HG03175 (cell line): ENCODE data around the gene SLC25A5.
A peak's percentile ranks its signal among the peaks of the same experiment; 100 is the strongest.
"Not testable (repeated sequence)": the region's sequence is repeated elsewhere in the genome, so short reads cannot be mapped to it uniquely, and the experiment has no call there.

Experiments used
- ATAC-seq: cut with Tn5 transposase; IDR thresholded peaks from one replicate; pipeline ENCODE4 v1.9.1; 2021; ENCODE audit warnings: mild to moderate bottlenecking, moderate library complexity; ENCODE audit not compliant: unreplicated experiment

The SLC25A5 gene

DNA sequence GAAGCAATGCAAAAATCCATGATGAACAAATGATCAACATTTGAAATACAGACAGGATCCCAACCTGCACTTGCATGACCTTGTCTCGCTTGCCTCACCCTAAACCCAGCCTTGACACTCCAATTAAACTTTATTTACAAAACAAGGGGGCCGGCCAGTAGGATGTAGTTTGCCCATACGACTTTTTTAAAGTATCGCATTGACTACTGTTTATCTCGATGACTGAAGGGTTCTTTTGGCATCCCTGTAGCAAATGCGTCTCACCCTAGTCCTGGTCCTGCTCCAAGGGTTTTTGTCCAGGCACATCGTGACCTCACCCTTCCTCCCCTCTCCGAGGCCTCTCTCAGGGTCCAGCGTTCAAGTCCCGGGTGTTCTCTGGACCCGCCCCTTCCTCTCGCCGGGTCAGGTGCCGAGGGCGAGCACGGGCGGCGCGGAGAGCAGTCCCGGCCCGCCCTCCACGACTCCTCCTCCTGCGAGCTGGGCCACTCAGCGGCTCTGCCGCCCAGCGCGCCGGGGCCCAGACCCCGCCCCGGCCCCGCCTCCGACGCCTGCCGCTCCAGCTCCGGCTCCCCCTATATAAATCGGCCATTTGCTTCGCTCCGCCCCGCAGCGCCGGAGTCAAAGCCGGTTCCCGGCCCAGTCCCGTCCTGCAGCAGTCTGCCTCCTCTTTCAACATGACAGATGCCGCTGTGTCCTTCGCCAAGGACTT lies at the start of gene SLC25A5:
Gene SLC25A5, plus strand, starts transcription at position 603 of the 709 bp plus-strand sequence. Its CDS starts 72 bp downstream, at position 675.
- ATAC-seq, result peak; percentile 85

DNA sequence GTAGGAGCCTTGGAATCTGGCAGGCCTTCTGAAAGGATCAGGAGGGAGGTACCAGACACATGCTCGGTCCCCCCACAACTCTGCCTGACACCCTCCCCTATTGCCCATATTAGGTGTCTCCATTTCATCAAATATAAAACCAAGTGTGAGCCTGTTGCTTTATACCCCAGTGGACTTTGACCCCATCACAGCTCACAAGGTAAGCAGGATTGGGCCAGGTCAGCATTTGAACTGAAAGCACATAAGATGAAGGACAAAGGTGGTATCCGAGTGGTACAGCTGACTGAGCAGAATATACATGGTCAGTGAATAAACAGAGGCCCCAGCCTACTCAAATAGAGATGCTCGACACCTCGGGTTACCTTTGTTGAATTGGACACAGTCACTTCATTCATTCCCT lies 49.1 kb upstream of the SLC25A5 start:
- ATAC-seq, result no peak

- no peak for ATAC-seq
Measured at GRCh38 chrX:119419898-119420297, 48.3 kb upstream of the SLC25A5 start.

- no peak for ATAC-seq
Measured at GRCh38 chrX:119421016-119421705, 47.1 kb upstream of the SLC25A5 start.

GRCh38 chrX:119423631-119424030 lies 44.6 kb upstream of the SLC25A5 start:
- ATAC-seq, result no peak

DNA sequence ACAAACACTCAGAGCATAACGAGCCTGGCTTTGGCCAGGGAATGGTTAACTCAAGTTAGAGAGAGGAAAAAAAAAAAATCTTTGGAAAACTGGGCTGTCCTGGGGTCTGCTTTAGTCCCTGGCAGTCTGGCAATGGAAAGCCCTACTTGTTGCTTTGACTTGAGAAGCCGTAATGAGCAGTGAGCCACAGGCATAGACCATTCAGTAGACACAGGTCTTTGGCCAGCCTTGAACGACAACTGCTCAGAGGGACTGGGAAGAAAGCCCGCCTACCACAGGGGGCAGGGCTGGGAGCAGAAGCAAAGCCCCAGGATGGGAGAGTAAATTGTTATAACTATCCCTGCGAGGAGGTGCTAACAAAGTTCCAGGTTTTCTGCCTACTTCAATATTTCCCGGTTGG lies 43.2 kb upstream of the SLC25A5 start:
- ATAC-seq, result no peak

DNA sequence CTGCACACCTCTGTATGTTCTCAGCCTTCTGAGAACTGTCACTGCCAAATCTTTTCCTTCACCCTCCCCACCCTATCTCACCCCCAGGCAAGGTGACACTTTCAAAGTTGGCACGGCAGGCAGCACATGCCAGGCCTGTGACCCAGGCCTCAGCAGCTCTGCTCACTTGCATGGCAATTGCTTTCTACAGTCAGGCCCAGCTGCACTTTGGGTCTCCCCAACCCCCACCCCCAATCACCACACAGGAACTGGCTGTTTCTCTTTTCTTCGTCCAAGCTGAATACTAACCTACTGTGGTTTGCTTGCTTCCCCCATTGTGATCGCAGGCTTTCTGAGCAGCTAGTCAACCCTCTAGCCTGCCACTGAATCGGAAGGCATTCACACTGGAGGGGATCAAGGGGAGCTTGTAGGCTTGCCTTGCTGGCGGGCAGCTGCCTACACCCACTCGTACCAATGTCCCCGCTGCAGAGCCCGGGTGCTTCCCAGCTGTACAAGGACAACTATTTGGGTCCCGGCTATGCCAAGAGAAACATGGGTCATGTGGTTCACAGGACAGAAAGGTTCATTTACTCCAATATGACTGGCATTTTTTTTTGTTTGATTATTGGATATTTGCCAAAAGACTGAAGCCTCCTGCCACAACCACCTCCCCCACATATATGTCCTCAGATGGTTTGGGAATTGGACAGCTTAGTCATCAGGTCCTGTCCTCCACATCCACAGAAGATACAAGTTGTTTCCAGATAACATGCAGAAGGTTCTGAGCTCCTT lies 41.0 kb upstream of the SLC25A5 start:
- peak; percentile 90 for ATAC-seq

GRCh38 chrX:119427795-119428185 lies 40.5 kb upstream of the SLC25A5 start:
- ATAC-seq, result no peak

- ATAC-seq, result no peak
Measured at GRCh38 chrX:119429471-119429870, 38.8 kb upstream of the SLC25A5 start.

GRCh38 chrX:119441295-119441694 lies 26.9 kb upstream of the SLC25A5 start:
- not testable (repeated sequence) for ATAC-seq

GRCh38 chrX:119442286-119442685 lies 26.0 kb upstream of the SLC25A5 start:
- no peak for ATAC-seq

DNA sequence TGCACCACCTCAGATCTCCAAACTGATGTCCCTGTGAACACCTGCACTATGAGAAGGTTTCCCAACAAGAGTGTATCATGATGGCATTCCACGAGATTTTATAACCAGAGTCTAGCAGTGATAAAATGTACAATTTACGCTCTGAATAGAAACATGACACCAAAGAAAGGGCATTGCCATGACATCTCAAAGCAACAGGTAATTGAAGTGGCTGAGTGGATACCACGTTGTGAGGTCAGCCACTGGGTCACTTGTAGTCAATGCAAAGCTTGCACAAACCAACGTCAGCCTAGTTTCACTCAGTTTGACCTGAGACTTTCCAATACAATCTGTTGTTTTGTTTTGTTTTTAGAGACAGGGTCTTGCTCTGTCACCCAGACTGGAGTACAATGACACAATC lies 15.0 kb upstream of the SLC25A5 start:
- ATAC-seq, result no peak

GRCh38 chrX:119455264-119455663 lies 13.0 kb upstream of the SLC25A5 start:
- ATAC-seq, result no peak

- ATAC-seq, result no peak
Measured at GRCh38 chrX:119459181-119459580, 9.1 kb upstream of the SLC25A5 start.

DNA sequence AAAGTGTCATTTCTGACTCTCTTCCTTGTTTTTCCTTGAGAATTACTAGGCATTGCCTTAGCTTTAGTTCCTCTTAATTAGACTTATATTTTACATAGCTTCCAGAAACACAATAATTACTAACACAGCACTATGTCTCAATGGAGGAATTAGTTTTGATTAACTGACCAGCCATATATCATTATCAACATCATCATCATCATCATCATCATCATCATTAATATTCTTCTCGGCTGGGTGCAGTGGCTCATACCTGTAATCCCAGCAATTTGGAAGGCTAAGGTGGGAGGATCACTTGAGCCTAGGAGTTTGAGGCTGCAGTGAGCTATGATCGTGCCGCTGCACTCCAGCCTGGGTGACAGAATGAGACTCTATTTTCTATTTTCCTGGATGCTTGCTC lies 2.7 kb upstream of the SLC25A5 start:
- no peak for ATAC-seq

DNA sequence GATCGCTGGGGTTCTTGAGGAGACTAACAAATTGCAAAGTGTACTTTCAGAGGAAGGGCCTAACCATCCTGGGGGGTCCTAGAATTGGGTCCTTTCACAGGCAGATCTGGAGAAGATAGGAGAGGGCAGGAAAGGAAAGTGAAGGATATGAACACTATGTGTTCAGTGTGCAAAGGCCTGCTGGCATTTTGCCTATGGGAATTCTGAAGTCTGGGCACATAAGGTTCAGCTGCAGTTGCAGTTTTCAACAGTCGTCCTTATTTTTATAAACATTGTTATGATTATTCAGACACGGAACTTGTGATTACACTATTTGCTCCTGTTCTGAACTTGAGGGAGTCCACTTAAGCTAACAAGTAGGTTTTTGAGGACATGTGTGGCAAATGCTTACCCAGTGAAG lies 1.3 kb upstream of the SLC25A5 start:
- no peak for ATAC-seq

DNA sequence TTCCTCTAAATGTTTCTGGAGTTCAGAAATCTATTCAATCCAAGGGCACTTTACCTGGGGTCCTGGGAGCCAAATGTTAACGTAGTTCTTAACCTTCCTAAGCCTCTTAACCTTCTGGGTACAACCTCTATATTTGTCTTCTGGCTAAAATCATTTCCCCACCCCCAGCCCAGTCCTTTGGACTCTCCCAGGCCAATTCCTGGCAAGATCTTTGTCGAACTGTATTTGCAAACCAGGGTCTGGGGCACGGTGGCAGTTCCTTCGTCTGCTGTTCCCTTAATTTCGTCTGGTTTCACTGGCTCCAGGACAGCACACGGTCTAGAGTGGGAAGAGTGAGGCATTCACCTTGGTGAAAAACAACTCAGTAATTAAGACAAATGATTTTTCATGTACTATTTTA lies 811 bp upstream of the SLC25A5 start:
- no peak for ATAC-seq

DNA sequence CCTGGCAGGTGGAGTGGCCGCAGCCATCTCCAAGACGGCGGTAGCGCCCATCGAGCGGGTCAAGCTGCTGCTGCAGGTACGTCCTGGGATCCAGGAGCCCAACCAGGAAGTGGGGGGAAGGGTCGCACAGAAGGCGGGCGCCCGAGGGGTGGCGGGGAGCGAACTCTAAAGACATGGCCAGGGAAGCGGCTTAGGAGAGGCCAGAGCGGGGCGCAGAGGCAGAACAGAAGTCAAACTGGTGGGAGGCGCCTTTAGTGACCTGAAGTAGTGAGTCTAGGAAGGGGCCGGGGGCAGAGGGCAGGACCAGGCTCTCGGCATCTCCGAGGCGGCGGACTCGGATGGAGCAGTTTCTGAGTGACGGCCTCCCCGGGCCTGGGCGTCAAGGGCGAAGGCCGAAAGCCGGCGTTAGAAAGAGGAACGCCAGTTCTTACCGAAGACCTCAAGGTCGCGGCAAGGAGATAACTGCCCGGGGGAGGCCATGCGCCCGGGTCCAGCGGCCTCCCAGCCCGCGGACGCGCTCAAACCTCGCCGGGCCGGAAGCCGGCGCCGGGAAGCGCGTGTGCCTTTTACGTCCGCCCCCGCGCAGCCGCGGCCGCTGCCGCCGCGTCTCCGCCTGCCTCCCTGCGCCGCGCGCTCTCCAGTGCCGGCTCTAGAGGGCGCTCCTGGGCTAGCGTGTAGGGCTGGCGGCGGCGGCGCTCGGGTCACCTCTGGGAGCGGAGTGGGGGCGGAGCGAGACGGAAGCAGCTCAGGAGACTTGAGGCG lies 488 bp downstream of the SLC25A5 start:
- peak; percentile 74 for ATAC-seq

DNA sequence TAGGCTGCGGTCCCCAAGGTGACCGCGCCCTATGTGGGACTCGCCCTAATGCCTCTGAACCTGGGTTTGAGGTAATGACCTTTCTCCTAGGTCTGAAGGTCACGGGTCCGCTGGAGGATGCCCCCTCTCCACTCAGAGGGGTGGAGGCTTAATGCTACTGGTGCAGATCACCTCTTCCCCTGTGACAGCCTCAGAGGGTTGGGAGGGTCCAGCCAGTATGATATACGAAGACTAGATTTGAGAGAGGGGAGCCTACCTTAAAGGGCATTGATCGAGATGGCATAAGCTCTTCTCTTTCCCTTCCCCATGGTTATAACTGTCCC lies 1.0 kb downstream of the SLC25A5 start:
- ATAC-seq, result no peak

DNA sequence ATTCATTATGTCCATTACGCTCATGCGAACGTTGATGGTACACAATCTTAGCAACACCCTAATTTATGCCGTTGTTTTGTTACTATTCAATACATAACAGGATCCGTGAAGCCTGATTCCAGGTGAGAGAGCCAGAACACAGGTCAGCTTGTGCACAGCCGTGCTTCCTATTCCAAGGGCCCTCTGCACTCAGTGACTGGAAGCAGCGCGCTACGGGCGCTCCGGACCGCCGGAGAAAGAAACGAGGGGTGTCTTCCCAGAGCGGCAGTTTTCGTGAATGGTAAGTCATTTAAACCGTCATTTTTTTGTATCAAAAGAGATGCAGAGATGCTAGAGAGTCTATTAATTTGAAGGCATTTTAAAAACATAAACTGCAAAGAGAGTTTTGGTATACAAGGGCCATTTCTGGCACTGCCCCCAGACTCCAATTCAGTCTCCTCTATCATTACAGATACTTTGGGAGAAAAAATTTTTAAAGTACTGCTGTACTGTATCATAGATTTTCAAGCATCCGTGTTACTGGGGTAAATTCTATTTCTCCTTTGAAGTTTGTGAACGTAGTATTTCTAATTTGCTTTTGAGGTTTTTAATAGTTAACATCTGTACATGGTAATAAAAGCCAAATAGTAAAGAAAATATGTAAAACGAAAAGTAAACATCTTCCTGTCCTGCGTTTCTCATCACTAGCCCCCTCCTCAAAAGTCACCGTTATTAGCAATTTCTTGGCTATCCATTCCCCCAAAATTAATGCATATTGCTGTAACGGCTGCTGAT lies 6.6 kb downstream of the SLC25A5 start:
- ATAC-seq, result no peak
